ENCODE data around the gene MED26. TPM values are rescaled to one million over a fixed set of nuclear protein-coding genes. Genes with fewer than 3 reads are reported as not detected.

MED26 gene
- total and polyA plus RNA-seq, 9 of the 15 experiments (the other 6 are each of a cell fraction or from before 2014, with no cell fraction given) = 0.71 to 15.1 (median 6.2) TPM

GRCh38 chr19:16576690-16577530 is 51.1 kb downstream of the MED26 start:
- peaks cover 6% of the 10 kb centered on the region for H3K9me1 ChIP-seq (ENCODE audit: control insufficient read depth, insufficient read depth, low read length)
- peaks cover 22 to 45% of the 10 kb centered on the region in 2 experiments; a peak in 4 of 5 replicates for H3K4me1 ChIP-seq (replicated peaks in 1 of 2; ENCODE audit: control insufficient read depth in 2 of 2, insufficient read depth in 2 of 2, low read length in 2 of 2)
- H3K9me3 ChIP-seq (replicated peaks; ENCODE audit: control insufficient read depth, insufficient read depth, low read depth, low read length) = no peaks in the 10 kb centered on the region
- BruUV-seq (replicated peaks) = no TSS peak
- CTCF ChIA-PET (ENCODE audit: low intra/inter-chr PET ratio) = no interaction called here
- DNase-seq (ENCODE audit: extremely low read depth in 1 of 4, low spot score in 3 of 4) (no peak), ATAC-seq (no peak), FAIRE-seq (no peak)
- H3K27ac ChIP-seq (ENCODE audit: extremely low read depth, low read depth, low read length) = no peak overlapping the region
- POLR2A ChIA-PET = interaction anchor here (0.6 kb wide), 2 partner anchors 46 to 235 kb away, joined by 3 read pairs; no protein-coding TSS in a partner anchor
- H4K20me1 ChIP-seq (replicated peaks; ENCODE audit: control insufficient read depth, insufficient read depth, low read length) = peaks cover 9% of the 10 kb centered on the region; the same call in 1 of the 2 replicates
- no peak overlapping the region for H2AFZ ChIP-seq (ENCODE audit: low read depth, low read length)
- no peak overlapping the region for H3K4me3 ChIP-seq
- in situ Hi-C loops (cut with MboI) (no loop called here), intact Hi-C loops (cut with micrococcal nuclease) (no loop called here)
- H3K27me3 ChIP-seq (ENCODE audit: control insufficient read depth in 2 of 2, insufficient read depth in 2 of 2, low read length in 2 of 2) = no peaks in the 10 kb centered on the region; a peak in 1 of 5 replicates
- H3K4me2 ChIP-seq (ENCODE audit: insufficient read depth, low read length) = no peak overlapping the region
- H3K36me3 ChIP-seq (ENCODE audit: control insufficient read depth, insufficient read depth, low read length) = peaks cover 70% of the 10 kb centered on the region; the same call in 2 of the 3 replicates
- H3K79me2 ChIP-seq (ENCODE audit: control insufficient read depth, insufficient read depth, low read length) = peaks cover 86% of the 10 kb centered on the region
- 97% methylated on average over 25 of the region's 52 CpGs for WGBS (ENCODE audit: insufficient coverage, low coverage, missing lambda C conversion rate)
- TF ChIP-seq POLR2G (IDR thresholded peaks at IDR 0.05; ENCODE audit: low read depth, low read length) (peak; percentile 19; the same call in 1 of the 2 replicates), SIN3B (IDR thresholded peaks at IDR 0.05; ENCODE audit: low read depth) (no peak), RBM22 (IDR thresholded peaks at IDR 0.05; ENCODE audit: low read depth, low read length, poor library complexity, severe bottlenecking) (peak; percentile 20)
- H3K9ac ChIP-seq (ENCODE audit: insufficient read depth in 1 of 2, low read depth in 2 of 2, low read length in 2 of 2) = no peak overlapping the region

All from K562 (cell line).